Body of pancreas (tissue), 4 donors: ENCODE measurements around the gene EPN2. TPM values are rescaled to one million over a fixed set of nuclear protein-coding genes. Genes with fewer than 3 reads are reported as not detected.

Experiments
- ATAC-seq: fragments of 150-250 bp; one replicate; pipeline ENCODE4 v1.9.1; 2016
- DNase-seq, 4 donors: peaks; one replicate each; pipeline ENCODE4 v3.0.0-alpha.2; 2019
- H3K27ac ChIP-seq, 4 donors: fragments of 200-600 bp; sonication (generic); 1 replicate in 3 of 4; 2 replicates in 1 of 4; pipeline versions ENCODE4 v1.5.1 to v1.6.1; 2016 to 2019; ENCODE audit warnings: mild to moderate bottlenecking in 1 of 4, mixed read lengths in 1 of 4, moderate library complexity in 1 of 4
- H3K27me3 ChIP-seq, 2 donors: fragments of 200-600 bp; sonication (generic); one replicate each; pipeline ENCODE4 v1.6.0; 2016; ENCODE audit warnings: mild to moderate bottlenecking in 1 of 2
- H3K36me3 ChIP-seq, 2 donors: fragments of 200-600 bp; sonication (generic); replicated peaks in 1 of 2; 2 replicates each; pipeline ENCODE4 v1.5.1; 2016; ENCODE audit warnings: low read depth in 2 of 2; ENCODE audit not compliant: insufficient read depth in 1 of 2
- H3K4me1 ChIP-seq: fragments of 200-600 bp; sonication (generic); one replicate; pipeline ENCODE4 v1.6.0; 2016
- H3K4me3 ChIP-seq, 2 donors: fragments of 200-600 bp; sonication (generic); 1 replicate in 1 of 2; 2 replicates in 1 of 2; pipeline ENCODE4 v1.5.1; 2016 to 2019
- H3K9me3 ChIP-seq, 3 donors: fragments of 200-600 bp; sonication (generic); 1 replicate in 2 of 3; 2 replicates in 1 of 3; pipeline ENCODE4 v1.5.1; 2016
- CTCF ChIP-seq, 7 experiments: fragments of 450-650 bp in 4 of 7; fragments of 200-600 bp in 3 of 7; sonication (generic) in 3 of 7; IDR thresholded peaks; one replicate each; pipeline ENCODE4 v1.5.1; 2016 to 2019; ENCODE audit warnings: antibody characterized with exemption in 7 of 7
- POLR2A ChIP-seq, 3 donors: fragments of 450-650 bp; IDR thresholded peaks; one replicate each; pipeline ENCODE4 v1.6.1; 2016; ENCODE audit warnings: antibody characterized with exemption in 3 of 3, mild to moderate bottlenecking in 2 of 3
- WGBS, 2 donors: methylation state at CpG; one replicate each; pipeline ENCODE4 v1.1.5; 2017; 5-methylcytosine and 5-hydroxymethylcytosine counted together
- intact Hi-C: fragments of 100-400 bp; cut with DNase I; formaldehyde crosslinking; loops from one replicate; pipeline ENCODE4 v1.15.1; 2023
- total RNA-seq, 2 donors: library from RNA; depleted of rRNA; stranded (reverse); fragments of >200 nt; gene quantifications; one replicate each; pipeline ENCODE4 v1.1.0, GENCODE V29; 2016

EPN2 gene
- total RNA-seq, 2 donors from 2014 or later = 32.7 to 46.5 TPM

GRCh38 chr17:19317359-19318095 lies 80.4 kb downstream of the EPN2 start:
- DNase-seq (peak; percentile 48 to 63 (median 62)), ATAC-seq (peak; percentile 72)
- WGBS, 2 donors = 69% methylated on average over 10 to 19 of the region's 19 CpGs
- TF ChIP-seq CTCF (IDR thresholded peaks at IDR 0.05) = no peak
- TF ChIP-seq POLR2A (IDR thresholded peaks at IDR 0.05) = no peak
- Histone ChIP-seq H3K36me3 (peaks cover 0 to 5% of the 10 kb centered on the region in 2 donors), H3K4me3 (no peak overlapping the region), H3K27ac (peak overlapping the region in 1 of 4 donors; percentile 35), H3K27me3 (no peaks in the 10 kb centered on the region), H3K4me1 (no peaks in the 10 kb centered on the region), H3K9me3 (no peaks in the 10 kb centered on the region)
- intact Hi-C loops = no loop called here

- intact Hi-C loops = no loop called here
- H3K36me3 ChIP-seq = peaks cover 0 to under 1% of the 10 kb centered on the region in 2 donors
- H3K4me1 ChIP-seq = no peaks in the 10 kb centered on the region
- H3K4me3 ChIP-seq = no peak overlapping the region
- no peak for ATAC-seq
- 87 to 91% methylated on average over 6 of the region's 6 CpGs for WGBS, 2 donors
- H3K9me3 ChIP-seq = no peaks in the 10 kb centered on the region
- no peak for DNase-seq
- H3K27me3 ChIP-seq = no peaks in the 10 kb centered on the region
- TF ChIP-seq POLR2A (IDR thresholded peaks at IDR 0.05) = no peak
- no peak for TF ChIP-seq CTCF (IDR thresholded peaks at IDR 0.05)
- no peak overlapping the region for H3K27ac ChIP-seq
Observed at GRCh38 chr17:19318611-19319010, 81.4 kb downstream of the EPN2 start.

GRCh38 chr17:19319771-19320505 lies 82.8 kb downstream of the EPN2 start:
- TF ChIP-seq CTCF (IDR thresholded peaks at IDR 0.05) (no peak), POLR2A (IDR thresholded peaks at IDR 0.05) (no peak)
- no peaks in the 10 kb centered on the region for H3K36me3 ChIP-seq
- intact Hi-C loops = no loop called here
- H3K9me3 ChIP-seq = no peaks in the 10 kb centered on the region
- H3K4me1 ChIP-seq = no peaks in the 10 kb centered on the region
- ATAC-seq = no peak
- H3K27ac ChIP-seq = no peak overlapping the region
- no peak overlapping the region for H3K4me3 ChIP-seq
- WGBS, 2 donors = 86 to 89% methylated on average over 5 to 12 of the region's 12 CpGs
- DNase-seq = no peak
- no peaks in the 10 kb centered on the region for H3K27me3 ChIP-seq

- intact Hi-C loops = no loop called here
- TF ChIP-seq CTCF (IDR thresholded peaks at IDR 0.05) (no peak), POLR2A (IDR thresholded peaks at IDR 0.05) (no peak)
- Histone ChIP-seq H3K36me3 (no peaks in the 10 kb centered on the region), H3K27me3 (no peaks in the 10 kb centered on the region), H3K9me3 (no peaks in the 10 kb centered on the region), H3K4me3 (no peak overlapping the region), H3K4me1 (no peaks in the 10 kb centered on the region), H3K27ac (no peak overlapping the region)
- DNase-seq (no peak), ATAC-seq (no peak)
- WGBS, 2 donors = 88% methylated on average over 5 of the region's 5 CpGs; no CpG with 5 or more reads in 1 of the 2 donors
Observed at GRCh38 chr17:19320876-19321275, 83.7 kb downstream of the EPN2 start.
